Cardiac fibroblast (primary cell): ENCODE results near the gene PPP2R5E.

Source experiments
- DNase-seq, 2 donors: peaks; one replicate each; pipeline versions ENCODE4 v3.0.0 to v3.0.0-alpha.2; 2010; ENCODE audit warnings: low read depth in 2 of 2
- H3K4me3 ChIP-seq, 2 donors: replicated peaks in 1 of 2; 1 replicate in 1 of 2; 2 replicates in 1 of 2; pipeline ENCODE4 v1.5.1; 2011; ENCODE audit warnings: low read depth in 2 of 2, low read length in 2 of 2, mild to moderate bottlenecking in 2 of 2, moderate library complexity in 1 of 2
- CTCF ChIP-seq: IDR thresholded peaks from one replicate; pipeline ENCODE4 v1.5.1; 2011; ENCODE audit warnings: low read depth, mild to moderate bottlenecking, low read length, inconsistent platforms

Gene PPP2R5E

GRCh38 chr14:63563370-63564026 lies 20.3 kb upstream of the PPP2R5E start:
- no peak for TF ChIP-seq CTCF
- no peak overlapping the region for H3K4me3 ChIP-seq
- peak; percentile 65 to 68 for DNase-seq

- DNase-seq: peak; percentile 23 to 43
- TF ChIP-seq CTCF: no peak
- H3K4me3 ChIP-seq: no peak overlapping the region
Measured at GRCh38 chr14:63562405-63562804, 19.2 kb upstream of the PPP2R5E start.

GRCh38 chr14:63555572-63555971 lies 12.4 kb upstream of the PPP2R5E start:
- DNase-seq: no peak
- TF ChIP-seq CTCF: no peak
- H3K4me3 ChIP-seq: no peak overlapping the region

- peak; percentile 9 to 75 for DNase-seq
- H3K4me3 ChIP-seq: no peak overlapping the region
- no peak for TF ChIP-seq CTCF
Measured at GRCh38 chr14:63551332-63551731, 8.2 kb upstream of the PPP2R5E start.

GRCh38 chr14:63547798-63548335 lies 4.7 kb upstream of the PPP2R5E start:
- TF ChIP-seq CTCF: no peak
- no peak overlapping the region for H3K4me3 ChIP-seq
- no peak for DNase-seq

GRCh38 chr14:63545431-63545830 lies 2.3 kb upstream of the PPP2R5E start:
- H3K4me3 ChIP-seq: no peak overlapping the region
- TF ChIP-seq CTCF: no peak
- no peak for DNase-seq
